T-helper 22 cell (primary cell): Measurements from ENCODE around the gene RNF141.

ENCODE experiments used
- DNase-seq: peaks from one replicate; pipeline ENCODE4 v3.0.0-alpha.2; 2020; ENCODE audit warnings: low read depth

Gene RNF141

GRCh38 chr11:10498022-10498400 is 43.0 kb downstream of the RNF141 start:
- no peak for DNase-seq

DNA sequence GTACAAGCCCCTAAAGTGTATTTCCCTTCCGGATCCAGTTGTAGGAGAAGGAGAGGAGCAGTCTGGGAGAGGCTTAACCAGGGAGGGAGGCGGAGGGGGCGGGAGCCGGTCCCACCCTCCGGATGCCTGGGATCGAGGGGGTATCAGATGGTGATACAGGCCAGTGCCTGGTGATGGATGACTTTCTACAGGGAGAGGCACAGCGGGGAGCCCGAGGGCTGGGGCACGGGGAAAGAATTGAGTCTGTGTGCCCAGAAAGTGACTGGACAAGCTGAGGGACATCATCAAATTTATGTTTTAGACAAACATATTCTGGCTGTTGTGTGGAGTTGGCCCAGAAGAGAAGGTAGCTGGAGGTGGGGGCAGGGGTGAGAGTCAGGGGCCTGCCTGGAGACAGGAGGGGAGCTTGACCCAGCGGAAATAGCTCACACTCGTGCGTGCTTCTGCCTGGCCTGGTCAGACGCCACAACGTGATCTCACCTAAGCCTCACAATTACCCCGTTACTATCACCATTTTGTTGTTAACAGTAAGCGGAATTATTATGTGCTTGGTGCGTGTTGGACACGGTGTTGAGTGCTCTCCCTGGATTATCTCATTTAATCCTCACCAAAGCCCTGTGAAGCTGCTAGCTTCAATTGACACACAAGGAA is 43.5 kb downstream of the RNF141 start:
- DNase-seq, result no peak

GRCh38 chr11:10496296-10496936 is 44.6 kb downstream of the RNF141 start:
- no peak for DNase-seq

DNA sequence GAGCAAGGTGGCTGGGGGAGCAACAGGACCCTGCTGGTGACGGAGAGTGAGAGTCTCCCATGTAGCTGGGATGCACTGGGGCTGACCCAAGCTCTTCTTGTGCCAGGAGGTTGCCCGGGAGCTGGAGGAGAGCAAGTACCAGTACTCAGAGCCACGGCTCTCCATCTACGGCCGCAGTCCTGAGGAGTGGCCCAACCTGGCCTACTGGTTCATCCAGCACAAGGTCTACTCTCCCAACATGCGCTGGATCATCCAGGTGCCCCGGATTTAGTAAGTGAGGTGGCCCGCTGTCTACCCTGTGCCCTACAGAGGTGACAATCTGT is 45.6 kb downstream of the RNF141 start:
- no peak for DNase-seq

DNA sequence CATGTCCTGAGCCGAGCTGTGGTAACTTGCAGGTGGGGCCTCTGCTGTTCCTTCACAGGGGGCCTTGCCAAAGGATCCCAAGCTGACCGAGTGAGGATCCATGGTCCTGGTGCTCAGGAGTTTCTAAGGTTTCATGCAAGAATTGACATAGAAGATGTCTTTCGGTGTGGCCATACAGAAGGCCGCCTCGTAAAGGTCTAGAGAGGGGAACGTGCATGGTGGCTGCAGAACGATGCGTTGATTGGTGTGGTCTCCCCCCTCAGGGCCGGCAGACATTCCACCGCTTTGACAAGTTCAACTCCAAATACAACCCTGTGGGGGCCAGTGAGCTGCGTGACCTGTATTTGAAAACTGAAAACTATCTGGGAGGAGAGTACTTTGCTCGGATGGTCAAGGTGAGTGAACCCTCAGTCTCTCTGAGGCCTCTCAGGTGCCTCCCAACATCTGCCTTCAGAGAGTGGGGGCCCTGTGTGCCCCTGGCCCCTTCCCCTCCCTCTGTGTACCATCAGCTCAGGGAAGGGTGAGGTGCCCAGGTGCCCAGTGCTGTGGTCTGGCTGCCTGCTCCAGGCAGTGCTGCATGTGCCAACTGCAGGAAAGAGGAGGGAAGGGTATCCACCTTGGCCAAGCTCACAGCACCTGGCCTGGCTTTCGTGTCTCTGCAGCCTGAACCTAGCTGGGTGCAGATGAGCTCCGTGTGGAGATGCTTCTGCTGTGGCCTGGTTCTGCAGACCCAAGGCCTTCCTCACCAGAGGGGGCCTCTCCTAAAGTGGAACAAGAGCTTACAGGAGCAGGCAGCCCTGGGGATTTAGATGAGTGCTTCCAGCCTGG is 46.1 kb downstream of the RNF141 start:
- DNase-seq, result no peak

- DNase-seq, result no peak
Observed at GRCh38 chr11:10493041-10493663, 47.8 kb downstream of the RNF141 start.

GRCh38 chr11:10492084-10492483 is 48.9 kb downstream of the RNF141 start:
- no peak for DNase-seq

DNA sequence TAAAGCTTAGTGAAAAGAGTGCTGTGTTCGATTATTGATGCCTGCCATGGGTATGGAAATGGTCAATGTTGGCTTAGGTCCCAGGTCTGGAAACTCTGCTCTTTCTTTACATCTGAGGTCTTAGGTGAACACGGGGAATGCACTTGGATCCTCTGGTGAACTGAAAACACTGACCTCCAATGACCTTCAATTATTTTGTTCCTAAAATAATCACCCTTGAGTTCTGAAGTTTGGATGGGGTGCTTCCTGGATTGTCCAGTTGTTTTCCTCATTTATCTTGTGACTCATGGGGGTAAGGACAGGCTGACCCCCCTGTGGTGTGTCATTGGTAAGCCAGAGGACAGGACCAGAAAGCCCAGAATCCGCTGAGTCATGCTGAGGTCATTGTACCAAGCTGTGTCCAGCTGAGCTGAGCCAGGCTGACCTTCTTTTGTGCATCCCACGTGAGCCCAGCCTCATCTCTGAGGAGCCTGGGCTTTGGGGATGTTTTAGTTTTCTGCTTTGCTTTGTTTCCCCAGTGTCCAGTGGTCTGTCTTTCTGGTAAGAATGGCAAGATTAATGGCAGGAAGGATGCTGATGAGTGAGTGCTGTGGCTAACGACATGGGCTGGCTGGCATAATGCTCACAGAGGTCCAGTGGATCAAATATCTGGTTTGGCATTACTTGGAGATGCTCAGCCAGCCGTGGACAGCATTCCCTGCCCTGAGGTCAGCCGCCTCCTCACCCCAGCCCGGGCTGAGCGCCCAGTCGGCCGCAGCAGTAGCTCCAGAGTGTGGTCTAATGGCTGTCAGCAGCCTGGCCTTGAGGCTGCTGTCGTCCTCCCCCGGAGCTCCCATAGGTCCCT is 50.4 kb downstream of the RNF141 start:
- DNase-seq, result no peak

GRCh38 chr11:10490032-10490397 is 51.0 kb downstream of the RNF141 start:
- DNase-seq, result no peak

DNA sequence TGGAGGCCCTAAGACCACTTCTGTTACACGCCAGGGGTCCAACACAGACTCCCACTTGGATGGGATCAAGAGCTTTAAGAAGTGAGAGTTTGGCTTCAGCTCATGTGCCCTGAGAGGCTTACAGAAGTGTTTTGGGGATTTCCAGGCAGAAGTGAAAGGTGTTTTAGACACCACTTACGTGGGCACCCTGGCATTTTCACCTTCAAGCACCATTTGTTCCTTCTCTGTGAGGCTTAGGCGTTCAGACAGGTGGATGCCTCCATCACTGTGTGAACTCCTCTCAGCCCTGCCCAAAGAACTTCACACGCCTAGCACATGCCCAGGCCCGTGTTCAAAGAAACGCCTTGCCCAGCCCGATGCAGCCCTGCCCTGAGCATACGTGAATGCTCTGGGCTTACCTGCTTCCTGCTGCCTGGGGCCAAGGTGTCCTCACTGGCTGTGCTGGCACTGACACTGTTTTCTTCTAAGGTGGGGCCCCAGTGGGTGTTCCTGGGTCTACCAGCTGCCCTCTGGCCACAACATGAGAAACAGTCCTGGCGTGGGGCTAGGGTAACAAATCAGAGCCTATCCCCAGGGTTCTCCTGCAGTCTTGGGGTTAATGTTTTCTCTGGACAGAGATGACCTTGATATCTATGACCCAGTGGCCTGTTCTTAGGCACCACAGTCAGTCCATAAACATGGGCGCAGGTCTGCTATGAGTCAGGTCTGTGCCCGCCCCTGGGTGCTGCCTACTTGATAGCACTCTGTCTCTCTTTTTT is 51.9 kb downstream of the RNF141 start:
- DNase-seq, result no peak

DNA sequence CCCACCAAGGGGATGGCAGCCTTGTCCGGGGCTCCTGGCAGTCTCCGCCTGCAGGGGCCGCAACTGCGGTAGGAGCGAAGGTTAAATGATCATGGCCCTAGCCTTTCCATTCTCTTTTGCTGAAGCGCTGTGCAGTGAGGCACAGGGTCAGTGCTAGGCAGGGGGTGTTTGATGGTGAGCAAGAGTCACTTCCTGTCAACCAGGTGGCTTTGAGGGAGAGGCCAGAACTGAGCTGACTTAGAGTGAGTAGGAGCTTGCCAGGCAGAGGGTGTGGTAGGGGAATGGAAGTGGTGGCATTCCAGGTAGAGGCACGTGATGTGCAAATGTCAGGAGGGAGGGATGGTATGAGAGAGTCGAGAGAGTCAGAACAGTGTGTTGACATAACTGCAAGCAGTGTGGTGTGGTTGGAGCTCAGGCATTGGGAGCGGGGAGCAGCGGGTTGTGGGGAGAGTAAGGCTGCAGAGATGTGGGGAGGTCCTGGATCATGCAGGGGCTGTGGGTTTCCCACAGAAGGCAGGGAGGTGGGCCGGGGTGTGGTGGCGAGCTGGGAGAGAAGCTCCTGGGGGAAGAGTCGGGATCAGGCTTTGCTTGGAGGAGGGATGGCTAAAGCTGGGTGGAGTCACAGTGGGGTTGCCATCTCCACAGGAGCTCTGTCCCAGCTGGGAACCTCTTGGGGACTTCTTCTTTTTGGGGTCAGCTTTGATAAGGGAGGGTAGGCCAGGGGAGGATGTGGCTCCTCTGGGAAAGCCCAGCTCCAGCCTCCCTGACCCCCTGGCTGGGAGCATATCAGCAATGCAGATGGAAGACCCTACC is 52.7 kb downstream of the RNF141 start:
- DNase-seq, result no peak

DNA sequence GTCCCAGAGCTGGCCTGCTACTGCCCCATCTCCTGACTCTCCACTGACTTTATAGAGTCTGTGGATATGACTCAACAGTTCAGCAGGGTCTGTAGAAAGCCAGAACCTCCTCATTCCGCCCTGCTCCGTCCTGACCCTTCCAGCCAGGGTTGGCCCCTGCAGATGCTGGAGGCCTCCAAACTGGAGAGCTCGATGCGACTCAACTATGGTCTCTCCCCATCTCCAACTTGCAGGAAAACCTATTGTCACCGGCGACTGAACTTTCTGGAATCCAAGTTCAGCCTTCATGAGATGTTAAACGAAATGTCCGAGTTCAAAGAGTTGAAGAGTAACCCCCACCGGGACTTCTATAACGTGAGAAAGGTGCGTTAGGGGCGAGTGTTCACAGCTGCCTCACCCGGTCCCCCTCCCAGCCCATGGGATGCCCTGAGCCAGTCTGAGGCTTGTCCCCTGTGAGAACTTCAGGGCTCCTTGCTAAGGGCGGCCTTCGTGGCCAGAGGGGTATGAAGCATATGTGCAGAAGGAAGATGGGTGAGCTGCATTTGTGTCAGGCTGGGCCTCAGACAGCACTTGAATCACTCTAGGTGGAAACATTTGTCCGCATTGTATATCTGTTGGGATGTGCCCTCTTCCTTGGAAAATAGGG is 53.9 kb downstream of the RNF141 start:
- no peak for DNase-seq

GRCh38 chr11:10486161-10486840 is 54.7 kb downstream of the RNF141 start:
- no peak for DNase-seq

DNA sequence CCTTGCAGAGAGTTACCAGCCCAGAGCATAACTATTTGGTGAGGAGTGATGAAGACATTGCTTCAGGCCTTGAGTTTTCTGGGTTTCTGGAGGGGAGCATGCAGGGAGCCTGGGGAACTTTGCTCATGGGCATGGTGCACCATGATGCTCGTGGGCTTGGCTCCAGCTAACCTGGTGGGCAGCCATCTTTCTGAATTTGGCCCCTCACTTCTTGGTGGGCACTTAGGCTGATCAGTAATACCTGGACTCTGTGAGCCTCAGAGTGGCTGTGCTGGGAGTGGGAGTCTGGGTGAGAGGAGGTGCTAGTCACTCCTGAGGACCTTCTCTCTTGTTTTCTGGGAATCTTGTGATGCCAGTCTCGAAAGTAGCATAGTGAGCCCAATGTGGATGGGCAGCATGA is 55.3 kb downstream of the RNF141 start:
- DNase-seq, result no peak

- DNase-seq, result no peak
Observed at GRCh38 chr11:10484461-10485180, 56.4 kb downstream of the RNF141 start.

DNA sequence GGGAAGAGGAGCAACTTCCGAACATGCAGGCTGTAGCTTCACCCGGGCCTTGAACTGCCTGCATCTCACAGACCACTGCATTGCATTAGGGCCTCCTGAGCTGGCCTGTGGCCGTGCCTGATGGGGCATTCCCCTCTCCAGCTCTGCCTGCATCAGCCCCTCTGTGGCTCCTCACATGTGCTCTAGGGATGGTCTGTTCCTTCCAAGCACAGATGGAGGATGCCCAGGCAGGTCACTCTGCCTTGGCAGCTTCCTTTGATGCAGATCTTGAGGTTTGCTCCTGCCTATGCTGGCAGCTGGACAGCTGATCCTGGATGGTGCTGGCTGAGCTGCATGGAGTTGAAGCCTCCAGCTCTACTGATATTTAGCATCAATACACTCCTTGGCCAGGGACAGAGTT is 57.4 kb downstream of the RNF141 start:
- no peak for DNase-seq

DNA sequence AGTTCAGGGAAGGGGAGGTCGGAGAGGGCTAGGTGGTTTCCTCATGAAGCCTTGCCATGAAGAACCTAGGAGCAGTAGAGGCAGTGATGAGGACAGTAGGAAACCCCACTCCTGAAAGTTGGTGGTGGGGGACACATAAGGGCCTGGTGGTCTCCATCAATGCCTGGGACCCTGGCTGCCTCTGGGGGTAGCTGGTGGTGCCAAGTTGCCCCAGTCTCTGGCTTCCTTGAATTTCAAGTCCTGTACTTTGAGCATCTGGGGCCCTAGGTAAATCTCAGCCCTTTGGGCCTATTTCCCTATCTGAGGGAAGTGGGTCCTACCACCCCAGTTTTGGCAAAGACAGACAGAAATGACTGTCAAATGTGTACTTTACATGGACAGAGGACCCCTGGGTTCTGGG is 57.8 kb downstream of the RNF141 start:
- no peak for DNase-seq

GRCh38 chr11:10481560-10482349 is 59.2 kb downstream of the RNF141 start:
- DNase-seq, result no peak
